A673 (cell line): Measurements from ENCODE around the gene CMIP. TPM values are rescaled to one million over a fixed set of nuclear protein-coding genes. Genes with fewer than 3 reads are reported as not detected.

Experiments
- BruUV-seq: library from RNA; stranded (reverse); fragments of 400-500 nt; replicated peaks from 2 replicates; lab custom pipeline; 2021; lab: Mats Ljungman, UMichigan
- CTCF ChIA-PET: fragments of 300-600 bp; sonication (Branson Sonifier 250); formaldehyde crosslinking; loops from one replicate; lab custom pipeline; 2022; ENCODE audit warnings: antibody characterized with exemption; lab: Charles Lee
- POLR2A ChIA-PET: fragments of 300-600 bp; sonication (Branson Sonifier 250); formaldehyde crosslinking; loops from one replicate; lab custom pipeline; 2022; ENCODE audit warnings: antibody characterized with exemption; ENCODE audit not compliant: low non-redundant PET; lab: Charles Lee
- DNase-seq: peaks from one replicate; pipeline ENCODE4 v3.0.0-alpha.2; 2015; ENCODE audit warnings: low spot score
- H3K27ac ChIP-seq: fragments of 200-600 bp; sonication (generic); 2 replicates; pipeline ENCODE4 v1.5.1; 2016; ENCODE audit warnings: mixed run types, low read depth, mild to moderate bottlenecking, mixed read lengths, antibody characterized with exemption, low read length; ENCODE audit not compliant: poor library complexity, severe bottlenecking
- H3K27me3 ChIP-seq: fragments of 200-600 bp; sonication (generic); replicated peaks from 2 replicates; pipeline ENCODE4 v1.6.1; 2017; ENCODE audit warnings: mixed run types, low read depth, mild to moderate bottlenecking, mixed read lengths, antibody characterized with exemption, low read length; ENCODE audit not compliant: insufficient read depth, poor library complexity
- H3K36me3 ChIP-seq: fragments of 200-600 bp; sonication (generic); 2 replicates; pipeline ENCODE4 v1.6.1; 2016; ENCODE audit warnings: mixed run types, mild to moderate bottlenecking, mixed read lengths, antibody characterized with exemption, low read length; ENCODE audit not compliant: insufficient read depth, poor library complexity, severe bottlenecking
- H3K4me1 ChIP-seq: fragments of 200-600 bp; sonication (generic); 2 replicates; pipeline ENCODE4 v1.6.1; 2017; ENCODE audit warnings: mixed run types, mild to moderate bottlenecking, mixed read lengths, antibody characterized with exemption, low read length; ENCODE audit not compliant: insufficient read depth, poor library complexity, severe bottlenecking
- H3K4me3 ChIP-seq: fragments of 200-600 bp; sonication (generic); 2 replicates; pipeline ENCODE4 v1.5.1; 2016; ENCODE audit warnings: low read depth, mixed run types, mild to moderate bottlenecking, mixed read lengths, low read length; ENCODE audit not compliant: poor library complexity, severe bottlenecking
- H3K9me3 ChIP-seq: fragments of 200-600 bp; sonication (generic); 2 replicates; pipeline ENCODE4 v1.6.1; 2016; ENCODE audit warnings: mixed run types, low read depth, mild to moderate bottlenecking, mixed read lengths, antibody characterized with exemption, low read length; ENCODE audit not compliant: poor library complexity, severe bottlenecking
- CTCF ChIP-seq: fragments of 300-800, 200-600 bp; sonication (generic); conservative IDR thresholded peaks from 2 replicates; pipeline ENCODE4 v1.5.1; 2017; ENCODE audit warnings: low read depth, mild to moderate bottlenecking, antibody characterized with exemption, low read length, moderate library complexity, mixed read lengths
- EZH2 ChIP-seq: fragments of 200-600 bp; sonication (generic); IDR thresholded peaks from 2 replicates; pipeline ENCODE4 v1.6.1; 2017; ENCODE audit warnings: borderline replicate concordance, low read depth, mild to moderate bottlenecking, mixed read lengths, antibody characterized with exemption, low read length; ENCODE audit not compliant: poor library complexity, severe bottlenecking
- intact Hi-C: fragments of 100-400 bp; cut with micrococcal nuclease; formaldehyde crosslinking; loops from one replicate; pipeline ENCODE4 v1.10.0; 2022; ENCODE audit not compliant: unreplicated experiment
- total RNA-seq: library from RNA; stranded (reverse); gene quantifications from 2 replicates; pipeline ENCODE4 v1.2.3, GENCODE V29; 2021

CMIP gene
- total RNA-seq, 1 experiment from 2014 or later = 25.5 TPM

DNA sequence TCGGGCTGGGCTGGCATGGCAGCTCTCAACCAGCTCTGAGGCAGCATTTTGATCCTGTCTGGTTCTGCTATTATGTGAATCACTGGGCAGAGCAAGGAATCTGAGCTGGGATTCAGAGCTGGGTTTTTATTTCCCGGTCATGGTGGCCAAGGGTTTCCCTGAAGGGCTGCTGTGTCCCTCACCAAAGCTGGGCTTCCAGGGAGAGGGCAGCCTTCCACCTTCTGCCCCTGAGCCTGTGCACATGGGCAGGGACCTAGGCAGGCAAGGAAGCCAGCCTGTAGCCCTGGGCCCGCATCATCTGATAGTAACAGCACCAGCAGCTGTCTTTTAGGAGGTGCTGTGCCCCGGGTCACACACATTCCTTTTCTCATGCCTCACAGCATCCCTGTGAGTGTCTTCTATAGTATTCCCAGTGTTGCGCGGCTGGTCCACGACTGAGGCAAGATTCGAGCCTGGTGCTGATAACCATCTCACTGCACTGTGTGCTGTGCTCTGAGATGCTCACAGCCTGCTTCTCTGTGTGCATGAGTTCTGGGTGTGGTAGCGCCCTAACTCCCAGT, 249.2 kb downstream of the CMIP start:
- ChIA-PET POLR2A (no interaction called here), CTCF (no interaction called here)
- no peaks in the 10 kb centered on the region for H3K27me3 ChIP-seq
- DNase-seq = no peak
- H3K9me3 ChIP-seq = no peaks in the 10 kb centered on the region
- no peaks in the 10 kb centered on the region for H3K36me3 ChIP-seq
- BruUV-seq = no TSS peak
- H3K27ac ChIP-seq = no peak overlapping the region
- TF ChIP-seq EZH2 (no peak), CTCF (no peak)
- intact Hi-C loops = no loop called here
- no peak overlapping the region for H3K4me3 ChIP-seq
- H3K4me1 ChIP-seq = peaks cover 9% of the 10 kb centered on the region

DNA sequence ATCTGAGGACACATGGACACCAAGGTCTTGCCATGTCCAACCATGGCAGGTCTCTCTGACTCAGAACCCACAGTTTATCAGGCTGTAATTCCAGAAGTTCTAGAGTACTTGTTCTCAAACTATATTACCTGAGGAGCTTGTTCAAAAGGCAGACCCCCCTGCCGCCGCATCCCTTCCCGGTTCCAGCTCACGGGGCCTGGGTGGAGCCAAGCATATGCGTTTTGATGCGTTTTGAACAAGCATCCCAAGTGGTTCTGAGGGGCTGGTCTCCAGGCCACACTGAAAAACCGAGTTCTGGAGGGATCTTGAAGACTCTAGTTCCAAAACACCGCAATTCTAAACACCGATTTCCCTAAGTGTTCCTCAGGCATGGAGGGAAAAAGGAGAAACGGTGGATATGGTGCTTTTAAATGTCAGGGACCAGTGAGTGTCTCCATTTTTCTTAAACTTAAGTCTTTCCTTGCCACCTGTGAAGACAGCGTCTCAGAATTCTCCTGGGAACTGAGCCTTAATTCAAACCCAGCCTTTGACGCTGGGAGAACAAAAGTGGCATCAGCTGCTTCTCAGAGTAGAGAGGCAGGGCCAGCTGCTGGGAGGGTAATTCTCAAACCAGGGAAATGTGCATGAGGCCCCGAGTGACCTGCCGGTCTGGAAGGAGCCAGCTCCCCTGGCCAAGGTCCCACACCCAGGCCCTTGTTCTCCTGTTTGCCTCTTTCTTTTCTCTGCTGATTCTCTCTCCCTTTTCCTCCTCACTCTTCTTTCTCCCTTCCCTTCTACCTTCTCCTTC, 250.1 kb downstream of the CMIP start:
- DNase-seq = peak; percentile 45
- H3K4me3 ChIP-seq = no peak overlapping the region
- intact Hi-C loops = no loop called here
- TF ChIP-seq EZH2 = no peak
- TF ChIP-seq CTCF = no peak
- H3K27me3 ChIP-seq = no peaks in the 10 kb centered on the region
- POLR2A ChIA-PET = interaction anchor here (0.7 kb wide), 1 partner anchor 179 kb away, joined by 3 read pairs; no protein-coding TSS in a partner anchor
- CTCF ChIA-PET = no interaction called here
- peaks cover 9% of the 10 kb centered on the region for H3K4me1 ChIP-seq
- no TSS peak for BruUV-seq
- H3K36me3 ChIP-seq = no peaks in the 10 kb centered on the region
- H3K27ac ChIP-seq = peak overlapping the region; percentile 5
- H3K9me3 ChIP-seq = no peaks in the 10 kb centered on the region

- POLR2A ChIA-PET = no interaction called here
Measured at GRCh38 chr16:81695321-81696165, 250.9 kb downstream of the CMIP start.

More at GRCh38 chr16:81695321-81696165, 250.9 kb downstream of the CMIP start:
- intact Hi-C loops = no loop called here
- no peak for DNase-seq
- Histone ChIP-seq H3K27me3 (no peaks in the 10 kb centered on the region), H3K27ac (peak overlapping the region; percentile 5), H3K4me3 (no peak overlapping the region), H3K4me1 (peaks cover 9% of the 10 kb centered on the region), H3K9me3 (no peaks in the 10 kb centered on the region), H3K36me3 (no peaks in the 10 kb centered on the region)
- no TSS peak for BruUV-seq
- CTCF ChIA-PET = no interaction called here
- TF ChIP-seq EZH2 = no peak
- no peak for TF ChIP-seq CTCF
